Keratinocyte (primary cell): Measurements from ENCODE around the gene WSB1.

ENCODE experiments used
- CTCF ChIP-seq, 3 experiments: IDR thresholded peaks in 1 of 3; conservative IDR thresholded peaks in 1 of 3; optimal IDR thresholded peaks in 1 of 3; 2 replicates in 2 of 3; 3 replicates in 1 of 3; pipeline versions ENCODE3 to v1.5.1; 2011; ENCODE audit warnings: low read length in 3 of 3, mild to moderate bottlenecking in 3 of 3, moderate library complexity in 2 of 3, control low read depth in 1 of 3, inconsistent platforms in 1 of 3; ENCODE audit not compliant: insufficient read depth in 2 of 3; ENCODE audit errors: extremely low read depth in 1 of 3
- EZH2 ChIP-seq: IDR thresholded peaks from one replicate; pipeline ENCODE4 v1.6.1; 2012; ENCODE audit warnings: inconsistent platforms, mild to moderate bottlenecking, low read length, moderate library complexity

- TF ChIP-seq CTCF (optimal IDR thresholded peaks at IDR 0.05 in 1 of 3, IDR thresholded peaks at IDR 0.05 in 1 of 3, conservative IDR thresholded peaks at IDR 0.05 in 1 of 3; ENCODE audit: extremely low read depth in 1 of 3, insufficient read depth in 2 of 3, low read length in 3 of 3) (no peak), EZH2 (no peak)
Measured at GRCh38 chr17:27283751-27284150, 10.2 kb upstream of the WSB1 start.
